Heart right ventricle (tissue), 16 donors: ENCODE results near the gene LRRC47. TPM values are rescaled to one million over a fixed set of nuclear protein-coding genes. Genes with fewer than 3 reads are reported as not detected.

Source experiments
- ATAC-seq, 8 donors: fragments of 200-7000 bp; cut with Tn5 transposase; one replicate each; pipeline ENCODE4 v1.9.1; 2020; ENCODE audit warnings: mild to moderate bottlenecking in 8 of 8, moderate library complexity in 8 of 8, moderate number of reproducible peaks in 1 of 8
- DNase-seq, 2 donors: peaks; one replicate each; pipeline ENCODE4 v3.0.0-alpha.2; 2020
- H3K27ac ChIP-seq, 10 donors: fragments of 200-600 bp; sonication (generic) in 2 of 10; one replicate each; pipeline versions ENCODE4 v1.5.0 to v1.8.0; 2020 to 2022; ENCODE audit warnings: mild to moderate bottlenecking in 3 of 10
- H3K27me3 ChIP-seq, 7 donors: fragments of 200-600 bp; one replicate each; pipeline ENCODE4 v1.8.0; 2021 to 2022; ENCODE audit warnings: mild to moderate bottlenecking in 2 of 7
- H3K36me3 ChIP-seq, 9 donors: fragments of 200-600 bp; sonication (generic) in 1 of 9; one replicate each; pipeline versions ENCODE4 v1.5.0 to v1.8.0; 2020 to 2022; ENCODE audit warnings: mild to moderate bottlenecking in 2 of 9
- H3K4me1 ChIP-seq, 9 donors: fragments of 200-600 bp; sonication (generic) in 1 of 9; one replicate each; pipeline versions ENCODE4 v1.5.0 to v1.8.0; 2020 to 2022; ENCODE audit warnings: mild to moderate bottlenecking in 4 of 9
- H3K4me3 ChIP-seq, 10 donors: fragments of 200-600 bp; sonication (generic) in 2 of 10; one replicate each; pipeline versions ENCODE4 v1.5.0 to v1.8.0; 2020 to 2022; ENCODE audit warnings: mild to moderate bottlenecking in 7 of 10, moderate library complexity in 2 of 10
- H3K9me3 ChIP-seq, 11 donors: fragments of 200-600 bp in 10 of 11; sonication (generic) in 2 of 11; one replicate each; pipeline versions ENCODE4 v1.5.0 to v1.8.0; 2013 to 2022; ENCODE audit warnings: mild to moderate bottlenecking in 2 of 11, control low read depth in 1 of 11, moderate library complexity in 1 of 11
- CTCF ChIP-seq, 9 donors: fragments of 200-600 bp; sonication (generic) in 2 of 9; IDR thresholded peaks; one replicate each; pipeline versions ENCODE4 v1.5.0 to v1.8.0; 2021 to 2022; ENCODE audit warnings: antibody characterized with exemption in 9 of 9, mild to moderate bottlenecking in 5 of 9, moderate library complexity in 1 of 9
- WGBS, 2 donors: extraction: QIAGEN DNeasy Blood & Tissue Kit; methylation state at CpG; one replicate each; pipeline ENCODE4 v1.1.7; 2013; ENCODE audit warnings: inconsistent platforms in 1 of 2; 5-methylcytosine and 5-hydroxymethylcytosine counted together
- intact Hi-C, 10 donors: fragments of 100-400 bp; cut with DNase I; formaldehyde crosslinking; loops; one replicate each; pipeline versions ENCODE4 v1.11.1 to v1.14.2; 2022
- polyA plus RNA-seq, 2 donors: library from polyadenylated mRNA; stranded (reverse); fragments of 200-250 nt; gene quantifications; one replicate each; pipeline ENCODE4 v1.2.3, GENCODE V29; 2013
- total RNA-seq, 10 donors: library from RNA; stranded (reverse); fragmentation: NEBNext Ultra II Directional in 3 of 10; extraction: Animal tissue kit (Norgen Biotek cat#: 25700) in 3 of 10; gene quantifications; one replicate each; pipeline versions ENCODE4 v1.2.1 to v1.2.4, GENCODE V29; 2021 to 2023
- donor health status: Arrhythmogenic right ventricular cardiomyopathy.
- donor health status: ischemic (EF 13 %, LVEDD 7.1; RV severe dilation, severe dysfunction).
- donor health status: healthy with polysubstance abuse.
- donor health status: DM: no; HTN: yes; CAD: no.
- donor health status: DM: no; HTN: no; CAD: no.
- donor health status: ischemic (EF 25% LVEDD 6.9; RV normal size, moderate dysfunction).
- donor health status: ischemic (EF 25% LVEDD 5.7; RV mildly dilated, moderate dysfunction).
- donor health status: healthy.
- donor health status: DM: yes; HTN: yes; CAD: no.
- donor health status: Ischemic cardiomyopathy.
- donor health status: ischemic (EF 35%, LVEDD 5.7; RV mildly dilated, moderate dysfunction).
- donor health status: nonischemic (EF 11% LVEDD 7.7; RV severe dilation, severe dysfunction).
- donor health status: DM: yes; HTN: yes; CAD: no.
- donor health status: PGD.
- donor health status: ischemic (EF 29% LVEDD 5.4; RV normal size, mild dysfunction).
- donor health status: nonischemic (EF 23%, LVEDD 6.1; RV moderate dilation, normal function).

Gene LRRC47
- total and polyA plus RNA-seq, 12 donors, result 17.6 to 85.4 (median 69.8) TPM

- no peak for TF ChIP-seq CTCF (IDR thresholded peaks at IDR 0.05)
- Histone ChIP-seq H3K27ac (no peak overlapping the region), H3K4me1 (no peaks in the 10 kb centered on the region), H3K4me3 (no peak overlapping the region), H3K27me3 (no peaks in the 10 kb centered on the region), H3K36me3 (peaks cover 0 to 97% (median 73%) of the 10 kb centered on the region in 9 donors), H3K9me3 (no peaks in the 10 kb centered on the region)
- ATAC-seq (no peak), DNase-seq (no peak)
- 85 to 91% methylated on average over 15 of the region's 15 CpGs for WGBS, 2 donors
- intact Hi-C loops, result no loop called here
These were observed 29.1 kb upstream of the LRRC47 start for GRCh38 chr1:3825356-3825755.

- Histone ChIP-seq H3K36me3 (peaks cover 0 to 96% (median 74%) of the 10 kb centered on the region in 9 donors), H3K27me3 (no peaks in the 10 kb centered on the region), H3K9me3 (no peaks in the 10 kb centered on the region), H3K27ac (no peak overlapping the region), H3K4me3 (no peak overlapping the region), H3K4me1 (no peaks in the 10 kb centered on the region)
- DNase-seq (no peak), ATAC-seq (no peak)
- no peak for TF ChIP-seq CTCF (IDR thresholded peaks at IDR 0.05)
- WGBS, 2 donors, result 87 to 92% methylated on average over 8 of the region's 8 CpGs
- intact Hi-C loops, result no loop called here
These were observed 28.4 kb upstream of the LRRC47 start for GRCh38 chr1:3824650-3825049.

DNA sequence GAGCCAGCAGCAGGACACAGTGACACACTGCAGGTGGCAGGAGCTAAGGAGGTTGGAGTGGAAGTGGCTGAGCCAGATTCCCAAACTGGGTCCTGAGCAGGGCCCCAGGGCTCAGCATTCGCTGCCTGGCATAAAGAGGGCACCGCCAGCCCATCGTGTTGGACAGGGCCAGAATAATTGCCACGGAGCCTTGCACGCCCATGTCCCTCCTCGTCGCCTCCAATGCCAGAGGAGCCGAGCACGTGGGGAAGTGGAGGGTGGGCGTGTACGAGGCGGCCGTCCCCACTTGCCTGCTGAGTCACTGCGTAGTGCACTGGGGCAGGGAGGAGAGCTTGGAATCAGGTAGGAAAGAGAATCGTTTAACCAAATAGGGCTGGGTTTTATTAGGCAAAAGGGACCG is 26.1 kb upstream of the LRRC47 start:
- Histone ChIP-seq H3K27me3 (no peaks in the 10 kb centered on the region), H3K36me3 (peaks cover 0 to 93% (median 55%) of the 10 kb centered on the region in 9 donors), H3K9me3 (no peaks in the 10 kb centered on the region), H3K27ac (no peak overlapping the region), H3K4me1 (no peaks in the 10 kb centered on the region), H3K4me3 (no peak overlapping the region)
- 88 to 97% methylated on average over 16 of the region's 16 CpGs for WGBS, 2 donors
- no peak for TF ChIP-seq CTCF (IDR thresholded peaks at IDR 0.05)
- no peak for DNase-seq
- intact Hi-C loops, result no loop called here
- ATAC-seq, result no peak

DNA sequence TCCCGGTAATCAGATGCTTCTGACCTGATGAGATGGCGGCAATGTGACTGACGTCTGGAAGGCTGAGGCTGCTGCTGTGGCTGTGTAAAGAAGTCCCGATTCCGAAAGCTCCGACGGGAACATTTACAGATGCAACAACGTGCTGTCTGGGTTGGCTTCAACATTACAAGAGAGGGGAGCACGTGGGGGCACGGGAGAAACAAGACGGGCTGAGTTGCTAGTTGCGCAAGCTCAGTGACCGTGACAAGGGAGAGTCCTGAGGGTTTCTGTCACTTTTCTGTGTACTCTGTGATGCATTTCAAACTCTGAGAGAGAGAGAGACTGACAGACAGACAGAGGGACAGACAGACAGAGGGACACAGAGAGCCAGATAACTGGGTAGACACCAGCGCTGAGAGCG is 25.6 kb upstream of the LRRC47 start:
- WGBS, 2 donors, result 88 to 93% methylated on average over 15 of the region's 15 CpGs
- intact Hi-C loops, result no loop called here
- no peaks in the 10 kb centered on the region for H3K4me1 ChIP-seq
- DNase-seq (no peak), ATAC-seq (no peak)
- H3K9me3 ChIP-seq, result no peaks in the 10 kb centered on the region
- no peak overlapping the region for H3K4me3 ChIP-seq
- peaks cover 0 to 89% (median 51%) of the 10 kb centered on the region in 9 donors for H3K36me3 ChIP-seq
- TF ChIP-seq CTCF (IDR thresholded peaks at IDR 0.05), result no peak
- H3K27me3 ChIP-seq, result no peaks in the 10 kb centered on the region
- H3K27ac ChIP-seq, result no peak overlapping the region
